K562 (cell line): Measurements from ENCODE around the gene AQP9. TPM values are rescaled to one million over a fixed set of nuclear protein-coding genes. Genes with fewer than 3 reads are reported as not detected.

ENCODE experiments used
- ADNP ChIP-seq: fragments of 200-800 bp; sonication (Bioruptor generic); IDR thresholded peaks from 2 replicates; pipeline ENCODE4 v1.6.1; 2016; ENCODE audit warnings: missing genetic modification characterization, missing compliant biosample characterization
- ARID4B ChIP-seq: sonication (generic); formaldehyde crosslinking; IDR thresholded peaks from 2 replicates; pipeline ENCODE4 v1.8.0; 2022; ENCODE audit warnings: mild to moderate bottlenecking, missing genetic modification reagents
- FOXM1 ChIP-seq, 2 experiments: fragments of 450-650 bp in 1 of 2; sonication (generic) in 1 of 2; formaldehyde crosslinking in 1 of 2; IDR thresholded peaks; 2 replicates each; pipeline versions ENCODE4 v1.6.1 to v1.9.0; 2017 to 2022; ENCODE audit warnings: low read depth in 2 of 2, mild to moderate bottlenecking in 2 of 2, missing genetic modification reagents in 1 of 2, moderate library complexity in 1 of 2
- NFE2 ChIP-seq: IDR thresholded peaks from 2 replicates; pipeline ENCODE4 v1.6.1; 2014; ENCODE audit warnings: antibody characterized with exemption, low read depth
- POLR3A ChIP-seq: IDR thresholded peaks from 2 replicates; pipeline ENCODE4 v1.6.1; 2011; ENCODE audit warnings: borderline replicate concordance, mild to moderate bottlenecking, moderate library complexity; ENCODE audit not compliant: insufficient read length, insufficient read depth; ENCODE audit errors: extremely low read depth
- SMARCA5 ChIP-seq: fragments of 450-650 bp; IDR thresholded peaks from 2 replicates; pipeline ENCODE4 v1.6.1; 2016
- STAT6 ChIP-seq: sonication (generic); formaldehyde crosslinking; IDR thresholded peaks from 2 replicates; pipeline ENCODE4 v1.8.1; 2023; ENCODE audit warnings: mild to moderate bottlenecking, missing genetic modification reagents
- TFAM ChIP-seq: fragments of 250-450 bp; sonication (Bioruptor Pico); conservative IDR thresholded peaks from 2 replicates; pipeline ENCODE4 v1.5.0; 2021; ENCODE audit warnings: mild to moderate bottlenecking, moderate library complexity
- TSC22D4 ChIP-seq: fragments of 450-650 bp; IDR thresholded peaks from 2 replicates; pipeline ENCODE4 v1.6.1; 2016; ENCODE audit warnings: missing genetic modification characterization, missing biosample characterization, control low read depth
- XRCC4 ChIP-seq: IDR thresholded peaks from one replicate; pipeline ENCODE4 v1.6.1; 2011; ENCODE audit not compliant: insufficient read depth, insufficient read length; ENCODE audit errors: extremely low read depth
- ZKSCAN1 ChIP-seq: fragments of 150-350 bp; IDR thresholded peaks from 2 replicates; pipeline ENCODE4 v1.6.1; 2016; ENCODE audit warnings: low read depth, low read length
- ZNF133 ChIP-seq: fragments of 250-450 bp; sonication (Bioruptor Pico); IDR thresholded peaks from 2 replicates; pipeline ENCODE4 v1.4.0; 2020; ENCODE audit warnings: mild to moderate bottlenecking
- ZNF318 ChIP-seq, 2 experiments: fragments of 450-650 bp; IDR thresholded peaks; 2 replicates each; pipeline ENCODE4 v1.6.1; 2016; ENCODE audit warnings: mild to moderate bottlenecking in 2 of 2, borderline replicate concordance in 1 of 2, low read depth in 1 of 2, moderate library complexity in 1 of 2
- polyA plus RNA-seq, 8 experiments: library from polyadenylated mRNA; depleted of rRNA in 4 of 8; stranded (reverse) in 5 of 8; unstranded in 3 of 8; fragments of >200 nt; fragmentation: Nextera tagmentation in 2 of 8; fragmentation: Illumina TruSeq in 1 of 8; extraction: Ambion mirVana in 2 of 8; extraction: Trizol in 1 of 8; gene quantifications; 2 replicates each; pipeline versions ENCODE4 v1.2.1 to v1.2.3, GENCODE V29; 2011 to 2014; ENCODE audit warnings: inconsistent platforms in 1 of 8, missing spikeins in 1 of 8
- total RNA-seq, 7 experiments: library from RNA; depleted of rRNA in 6 of 7; stranded (reverse); fragments of >200 nt in 6 of 7; fragmentation: Illumina TruSeq in 2 of 7; extraction: Trizol in 2 of 7; gene quantifications; 2 replicates each; pipeline versions ENCODE4 v1.2.1 to v1.2.3, GENCODE V29; 2011 to 2021; ENCODE audit warnings: low replicate concordance in 1 of 7

The AQP9 gene
- total and polyA plus RNA-seq, 9 of the 15 experiments (the other 6 are each of a cell fraction or from before 2014, with no cell fraction given) = 0.04 to 0.33 (median 0.07) TPM; not detected in 4

- TF ChIP-seq ZNF318 (IDR thresholded peaks at IDR 0.05; ENCODE audit: borderline replicate concordance in 1 of 2, low read depth in 1 of 2) (no peak), FOXM1 (IDR thresholded peaks at IDR 0.05; ENCODE audit: low read depth) (no peak), FOXM1 (CRISPR knock-in tag; IDR thresholded peaks at IDR 0.05; ENCODE audit: low read depth) (no peak), ZKSCAN1 (no peak), ADNP (tag) (no peak), SMARCA5 (no peak), TSC22D4 (tag) (no peak), ARID4B (no peak), XRCC4 (no peak), ZNF133 (CRISPR knock-in tag) (no peak), NFE2 (no peak), POLR3A (no peak), TFAM (CRISPR knock-in tag) (no peak), STAT6 (no peak)
Measured at GRCh38 chr15:58222679-58223078, 84.5 kb downstream of the AQP9 start (continued).
